HG02678 (cell line): Measurements from ENCODE around the gene TTR.

Experiments used
- ATAC-seq: cut with Tn5 transposase; IDR thresholded peaks from one replicate; pipeline ENCODE4 v1.9.1; 2021; ENCODE audit warnings: mild to moderate bottlenecking, moderate library complexity; ENCODE audit not compliant: unreplicated experiment

TTR gene

DNA sequence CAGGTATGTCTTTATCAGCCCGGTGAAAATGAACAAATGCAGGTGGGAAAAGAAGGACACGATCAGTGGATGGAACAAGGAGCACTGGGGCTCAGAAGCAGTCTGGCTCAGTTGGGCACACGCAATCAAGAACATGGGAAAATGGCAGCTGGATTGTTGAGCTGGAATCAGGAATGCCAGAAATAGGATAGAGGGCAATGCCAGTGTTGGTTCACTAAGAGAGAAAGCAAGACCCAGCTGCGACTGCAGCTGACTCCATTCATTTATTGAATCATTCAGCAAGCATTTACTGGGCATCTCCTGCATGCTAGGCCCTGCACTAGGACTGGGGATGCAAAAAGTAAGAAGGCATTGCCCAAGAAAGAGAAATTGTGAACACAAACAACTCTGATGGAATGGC is 13.6 kb upstream of the TTR start:
- ATAC-seq, result no peak

DNA sequence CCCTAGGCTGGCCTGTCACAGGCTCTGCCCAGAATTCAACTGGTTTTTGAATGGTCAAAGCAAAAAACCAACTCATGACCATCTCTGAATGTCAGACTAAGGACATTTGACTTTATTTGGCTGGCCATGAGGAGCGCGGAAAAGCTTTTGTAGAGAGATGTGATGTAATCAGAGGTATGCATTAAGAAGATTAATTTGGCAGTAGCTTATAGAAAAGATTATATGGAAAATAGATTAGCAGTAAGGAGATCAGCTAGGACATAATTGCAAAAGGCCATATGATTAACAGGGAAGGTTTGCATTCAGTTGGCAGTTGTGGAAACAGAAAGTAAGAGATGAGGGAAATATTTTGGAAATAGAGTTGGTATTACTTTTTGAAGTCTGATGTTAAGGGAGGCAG is 12.3 kb upstream of the TTR start:
- ATAC-seq, result no peak

DNA sequence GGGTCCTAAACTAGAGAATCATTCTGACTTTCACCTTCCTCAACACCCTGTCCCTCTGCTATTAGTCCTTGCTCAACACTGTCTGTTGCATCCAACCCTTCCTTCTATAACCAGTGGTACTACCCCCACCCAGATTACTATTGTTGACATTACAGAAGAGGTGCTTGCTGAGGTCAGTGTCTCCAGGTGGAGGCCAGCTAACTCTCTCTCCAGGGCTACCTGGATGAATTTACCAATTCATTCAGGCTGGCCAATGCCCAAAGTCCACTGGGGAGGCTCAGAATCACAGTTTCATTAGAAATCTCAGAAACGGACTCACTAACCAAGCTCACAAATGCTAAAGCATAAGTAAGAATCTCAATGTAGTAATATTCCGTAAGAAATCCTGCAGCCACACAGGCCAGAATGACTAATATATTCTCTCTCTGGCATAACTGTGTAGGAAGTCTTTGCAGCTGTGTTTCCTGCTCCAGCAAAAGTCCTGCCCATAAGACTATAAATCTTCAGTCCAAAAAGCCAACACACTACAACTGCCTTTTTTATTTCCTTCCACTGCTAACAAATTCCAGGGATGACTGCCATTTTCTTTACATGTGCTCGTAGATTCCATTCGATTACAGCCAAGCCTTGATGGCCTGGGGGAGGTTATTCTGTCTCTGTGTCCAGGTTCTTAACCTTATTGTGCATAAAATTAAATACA is 10.0 kb upstream of the TTR start:
- ATAC-seq, result no peak

DNA sequence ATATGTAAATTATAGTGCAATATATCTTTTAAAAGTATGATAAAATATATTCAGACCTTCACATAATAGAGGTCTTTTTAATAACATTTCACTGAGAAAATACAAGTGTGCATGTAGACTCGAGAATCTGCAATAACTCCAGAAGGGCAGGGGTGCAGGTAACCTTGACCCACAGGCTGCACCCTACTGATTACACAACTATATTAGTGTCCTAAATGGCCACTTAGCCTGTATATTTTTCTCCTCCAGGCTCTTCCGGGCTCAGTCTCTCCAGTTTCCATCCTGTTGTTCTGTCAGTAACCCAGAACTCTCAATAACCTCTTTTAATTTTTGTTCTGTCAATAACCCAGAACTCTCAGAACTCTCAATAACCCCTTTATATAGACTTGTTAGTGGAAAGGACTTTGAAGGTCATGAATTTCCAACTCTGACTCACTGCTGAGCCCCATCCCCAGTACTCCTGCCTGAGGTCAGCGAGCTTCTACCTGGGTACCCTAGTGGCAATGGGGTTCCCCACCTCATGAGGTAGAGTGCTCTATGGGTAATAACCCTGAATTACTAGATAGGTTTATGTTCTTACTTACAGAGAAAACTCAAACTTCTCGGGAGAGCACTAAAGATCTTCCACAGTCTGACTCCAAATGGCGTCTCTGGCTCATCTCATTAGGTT is 8.4 kb upstream of the TTR start:
- no peak for ATAC-seq

DNA sequence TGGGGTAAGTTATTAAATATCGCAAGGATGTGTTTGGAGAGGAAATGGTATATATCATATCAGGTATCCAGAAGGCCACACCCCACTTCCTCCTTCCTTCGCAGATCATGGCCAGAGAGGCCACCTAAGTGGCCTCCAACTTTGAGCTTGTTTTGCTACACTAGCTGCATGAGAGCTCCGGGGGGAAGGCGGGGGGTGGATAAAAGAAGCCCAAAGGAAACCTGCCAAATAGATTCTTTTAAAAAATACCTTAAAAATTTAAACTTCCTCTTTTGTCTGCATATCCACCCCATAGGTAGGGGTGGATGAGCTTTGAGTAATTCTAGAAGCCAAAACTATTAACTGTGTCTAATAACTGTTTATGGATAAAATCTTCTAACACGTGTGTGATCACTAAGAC is 5.7 kb upstream of the TTR start:
- no peak for ATAC-seq

DNA sequence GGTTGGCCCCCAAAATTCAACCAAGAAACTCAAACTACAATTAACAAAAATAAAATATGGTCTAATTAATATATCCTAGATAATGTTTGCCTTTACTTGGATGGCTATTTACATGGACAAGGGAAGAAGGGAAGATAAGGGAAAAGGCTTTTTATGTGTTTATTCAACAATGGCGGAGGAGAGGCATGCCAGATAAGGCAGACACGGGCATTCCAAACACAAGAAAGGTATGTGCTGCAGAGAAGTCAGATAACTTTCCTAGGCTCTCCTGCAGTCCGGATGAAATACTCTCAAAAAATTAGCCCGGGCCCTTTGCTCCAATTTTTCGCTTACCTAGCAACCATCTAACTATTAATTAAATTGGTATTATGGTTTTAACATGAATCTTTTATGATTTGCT is 5.1 kb upstream of the TTR start:
- ATAC-seq, result no peak

DNA sequence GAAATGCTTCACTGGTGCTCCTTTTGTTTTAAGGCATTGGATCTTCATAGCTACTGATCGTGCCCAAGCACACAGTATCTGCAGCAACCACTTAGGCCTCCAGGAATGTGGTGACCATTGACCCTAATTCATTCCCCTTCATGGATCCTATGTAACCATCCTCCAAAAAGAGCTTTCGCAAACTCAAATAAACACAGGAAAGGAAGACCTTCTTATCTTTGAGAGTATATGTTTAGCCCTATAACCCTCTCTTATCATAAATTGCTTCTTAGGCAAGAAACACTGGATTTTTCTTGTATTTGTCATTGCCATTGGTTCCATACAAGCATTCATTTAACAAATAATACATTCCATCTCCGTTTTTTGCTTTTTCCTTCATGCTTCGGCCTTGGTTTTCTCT is 4.1 kb upstream of the TTR start:
- ATAC-seq, result no peak

DNA sequence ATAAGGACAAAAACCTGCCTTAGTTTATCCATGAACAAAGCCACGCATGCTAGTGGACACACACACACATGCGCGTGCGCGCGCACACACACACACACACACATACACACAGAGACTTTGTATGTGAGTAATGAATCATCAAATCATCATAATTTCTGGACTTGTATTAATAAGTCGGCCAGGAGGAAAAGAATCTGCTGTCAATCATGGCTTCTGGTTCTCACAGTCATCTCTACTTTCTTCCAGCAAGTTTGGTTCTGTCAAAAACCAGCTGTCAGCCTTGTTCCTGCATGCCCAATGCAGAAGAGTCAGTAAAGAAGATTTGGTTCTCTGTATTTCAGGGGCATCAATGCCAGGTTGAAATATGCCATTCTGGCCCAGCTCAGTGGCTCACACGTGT is 1.1 kb upstream of the TTR start:
- ATAC-seq, result no peak

DNA sequence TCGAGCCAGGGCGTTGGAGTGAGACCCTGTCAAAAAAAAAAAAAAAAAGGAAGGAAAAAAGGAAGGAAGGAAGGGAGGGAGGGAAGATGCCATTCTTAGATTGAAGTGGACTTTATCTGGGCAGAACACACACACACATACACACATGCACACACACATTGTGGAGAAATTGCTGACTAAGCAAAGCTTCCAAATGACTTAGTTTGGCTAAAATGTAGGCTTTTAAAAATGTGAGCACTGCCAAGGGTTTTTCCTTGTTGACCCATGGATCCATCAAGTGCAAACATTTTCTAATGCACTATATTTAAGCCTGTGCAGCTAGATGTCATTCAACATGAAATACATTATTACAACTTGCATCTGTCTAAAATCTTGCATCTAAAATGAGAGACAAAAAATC is 564 bp upstream of the TTR start:
- no peak for ATAC-seq

DNA sequence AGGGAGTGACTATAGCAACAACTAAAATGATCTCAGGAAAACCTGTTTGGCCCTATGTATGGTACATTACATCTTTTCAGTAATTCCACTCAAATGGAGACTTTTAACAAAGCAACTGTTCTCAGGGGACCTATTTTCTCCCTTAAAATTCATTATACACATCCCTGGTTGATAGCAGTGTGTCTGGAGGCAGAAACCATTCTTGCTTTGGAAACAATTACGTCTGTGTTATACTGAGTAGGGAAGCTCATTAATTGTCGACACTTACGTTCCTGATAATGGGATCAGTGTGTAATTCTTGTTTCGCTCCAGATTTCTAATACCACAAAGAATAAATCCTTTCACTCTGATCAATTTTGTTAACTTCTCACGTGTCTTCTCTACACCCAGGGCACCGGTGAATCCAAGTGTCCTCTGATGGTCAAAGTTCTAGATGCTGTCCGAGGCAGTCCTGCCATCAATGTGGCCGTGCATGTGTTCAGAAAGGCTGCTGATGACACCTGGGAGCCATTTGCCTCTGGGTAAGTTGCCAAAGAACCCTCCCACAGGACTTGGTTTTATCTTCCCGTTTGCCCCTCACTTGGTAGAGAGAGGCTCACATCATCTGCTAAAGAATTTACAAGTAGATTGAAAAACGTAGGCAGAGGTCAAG is 955 bp downstream of the TTR start:
- ATAC-seq, result no peak

DNA sequence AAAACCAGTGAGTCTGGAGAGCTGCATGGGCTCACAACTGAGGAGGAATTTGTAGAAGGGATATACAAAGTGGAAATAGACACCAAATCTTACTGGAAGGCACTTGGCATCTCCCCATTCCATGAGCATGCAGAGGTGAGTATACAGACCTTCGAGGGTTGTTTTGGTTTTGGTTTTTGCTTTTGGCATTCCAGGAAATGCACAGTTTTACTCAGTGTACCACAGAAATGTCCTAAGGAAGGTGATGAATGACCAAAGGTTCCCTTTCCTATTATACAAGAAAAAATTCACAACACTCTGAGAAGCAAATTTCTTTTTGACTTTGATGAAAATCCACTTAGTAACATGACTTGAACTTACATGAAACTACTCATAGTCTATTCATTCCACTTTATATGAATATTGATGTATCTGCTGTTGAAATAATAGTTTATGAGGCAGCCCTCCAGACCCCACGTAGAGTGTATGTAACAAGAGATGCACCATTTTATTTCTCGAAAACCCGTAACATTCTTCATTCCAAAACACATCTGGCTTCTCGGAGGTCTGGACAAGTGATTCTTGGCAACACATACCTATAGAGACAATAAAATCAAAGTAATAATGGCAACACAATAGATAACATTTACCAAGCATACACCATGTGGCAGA is 3.6 kb downstream of the TTR start:
- no peak for ATAC-seq

DNA sequence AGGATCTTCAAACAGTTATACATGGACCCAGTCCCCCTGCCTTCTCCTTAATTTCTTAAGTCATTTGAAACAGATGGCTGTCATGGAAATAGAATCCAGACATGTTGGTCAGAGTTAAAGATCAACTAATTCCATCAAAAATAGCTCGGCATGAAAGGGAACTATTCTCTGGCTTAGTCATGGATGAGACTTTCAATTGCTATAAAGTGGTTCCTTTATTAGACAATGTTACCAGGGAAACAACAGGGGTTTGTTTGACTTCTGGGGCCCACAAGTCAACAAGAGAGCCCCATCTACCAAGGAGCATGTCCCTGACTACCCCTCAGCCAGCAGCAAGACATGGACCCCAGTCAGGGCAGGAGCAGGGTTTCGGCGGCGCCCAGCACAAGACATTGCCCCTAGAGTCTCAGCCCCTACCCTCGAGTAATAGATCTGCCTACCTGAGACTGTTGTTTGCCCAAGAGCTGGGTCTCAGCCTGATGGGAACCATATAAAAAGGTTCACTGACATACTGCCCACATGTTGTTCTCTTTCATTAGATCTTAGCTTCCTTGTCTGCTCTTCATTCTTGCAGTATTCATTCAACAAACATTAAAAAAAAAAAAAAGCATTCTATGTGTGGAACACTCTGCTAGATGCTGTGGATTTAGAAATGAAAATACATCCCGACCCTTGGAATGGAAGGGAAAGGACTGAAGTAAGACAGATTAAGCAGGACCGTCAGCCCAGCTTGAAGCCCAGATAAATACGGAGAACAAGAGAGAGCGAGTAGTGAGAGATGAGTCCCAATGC is 4.6 kb downstream of the TTR start:
- ATAC-seq, result no peak

DNA sequence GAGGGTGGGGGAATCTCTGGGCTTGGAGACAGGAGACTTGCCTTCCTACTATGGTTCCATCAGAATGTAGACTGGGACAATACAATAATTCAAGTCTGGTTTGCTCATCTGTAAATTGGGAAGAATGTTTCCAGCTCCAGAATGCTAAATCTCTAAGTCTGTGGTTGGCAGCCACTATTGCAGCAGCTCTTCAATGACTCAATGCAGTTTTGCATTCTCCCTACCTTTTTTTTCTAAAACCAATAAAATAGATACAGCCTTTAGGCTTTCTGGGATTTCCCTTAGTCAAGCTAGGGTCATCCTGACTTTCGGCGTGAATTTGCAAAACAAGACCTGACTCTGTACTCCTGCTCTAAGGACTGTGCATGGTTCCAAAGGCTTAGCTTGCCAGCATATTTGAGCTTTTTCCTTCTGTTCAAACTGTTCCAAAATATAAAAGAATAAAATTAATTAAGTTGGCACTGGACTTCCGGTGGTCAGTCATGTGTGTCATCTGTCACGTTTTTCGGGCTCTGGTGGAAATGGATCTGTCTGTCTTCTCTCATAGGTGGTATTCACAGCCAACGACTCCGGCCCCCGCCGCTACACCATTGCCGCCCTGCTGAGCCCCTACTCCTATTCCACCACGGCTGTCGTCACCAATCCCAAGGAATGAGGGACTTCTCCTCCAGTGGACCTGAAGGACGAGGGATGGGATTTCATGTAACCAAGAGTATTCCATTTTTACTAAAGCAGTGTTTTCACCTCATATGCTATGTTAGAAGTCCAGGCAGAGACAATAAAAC is 6.5 kb downstream of the TTR start:
- ATAC-seq, result no peak

DNA sequence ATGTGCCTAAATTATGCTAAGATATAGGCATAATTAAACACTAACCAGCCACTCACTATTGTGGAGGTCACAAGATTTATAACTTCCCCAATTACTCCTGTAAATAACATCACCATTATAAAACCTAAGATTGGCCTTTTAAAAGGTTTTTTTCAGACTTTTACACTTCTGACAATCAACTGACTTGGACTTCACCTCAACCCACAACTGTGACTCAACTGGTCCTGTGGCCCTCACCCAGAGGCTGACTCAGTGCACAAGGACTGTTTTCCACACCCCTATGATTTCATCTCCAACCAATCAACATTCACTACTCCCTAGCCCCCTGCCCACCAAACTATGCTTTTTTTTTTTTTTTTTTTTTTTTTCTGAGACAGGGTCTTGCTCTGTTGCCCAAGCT is 11.6 kb downstream of the TTR start:
- no peak for ATAC-seq

DNA sequence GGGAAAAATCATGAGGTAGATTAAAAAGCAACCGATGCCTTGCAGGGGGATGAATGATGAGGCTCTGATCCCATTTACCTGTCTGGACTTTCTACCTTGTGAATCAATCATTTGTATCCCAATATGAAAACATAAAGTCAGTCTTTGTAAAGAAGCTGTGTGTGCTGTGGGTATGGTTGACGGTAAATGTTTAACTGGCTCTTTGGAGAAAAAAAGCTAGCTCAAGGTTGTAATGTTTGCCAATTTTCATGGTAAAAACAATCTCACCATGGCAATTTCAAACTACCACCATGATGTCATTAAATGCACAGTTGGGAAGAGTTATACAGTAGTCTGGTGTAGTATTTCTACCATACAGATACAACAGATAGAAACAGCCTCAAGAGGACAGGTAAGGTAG is 14.6 kb downstream of the TTR start:
- no peak for ATAC-seq

DNA sequence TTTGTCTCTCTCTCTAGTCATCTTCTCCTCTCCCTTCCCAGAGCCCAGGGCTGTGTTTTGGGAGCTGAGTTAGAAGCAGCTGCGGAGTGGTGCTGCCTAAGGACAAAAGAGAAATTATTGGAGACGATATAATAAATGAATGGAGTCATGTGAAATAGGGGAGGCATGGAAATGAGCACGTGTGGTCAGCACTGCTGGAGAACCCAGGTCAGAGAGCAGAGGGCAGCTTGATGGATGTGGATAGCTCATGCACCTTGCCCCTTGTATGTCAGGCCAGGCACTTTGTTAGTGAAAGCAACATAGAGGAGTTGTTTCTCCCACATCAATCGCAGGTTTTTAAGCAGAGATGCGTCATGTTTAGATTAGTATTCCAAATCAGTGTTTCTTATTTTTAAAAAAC is 15.7 kb downstream of the TTR start:
- ATAC-seq, result no peak

DNA sequence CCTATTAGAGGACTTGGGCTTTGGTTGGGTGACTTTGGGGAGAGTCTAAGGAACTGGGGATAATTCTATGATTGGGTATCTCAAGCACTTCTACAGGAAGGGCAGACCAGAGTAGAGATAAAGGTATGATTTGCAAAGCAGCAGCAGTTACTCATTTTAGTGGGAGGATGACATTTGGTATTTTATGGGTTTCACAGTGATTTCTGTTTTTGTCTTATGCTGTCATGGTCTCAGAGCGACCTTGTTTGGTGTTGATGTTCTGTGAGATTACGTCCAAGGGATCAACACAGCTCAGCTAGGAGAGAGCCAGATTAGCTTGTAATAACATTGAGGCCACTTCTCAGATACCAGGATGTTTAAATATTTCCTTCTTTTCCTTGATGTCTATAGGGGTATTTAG is 18.2 kb downstream of the TTR start:
- no peak for ATAC-seq

DNA sequence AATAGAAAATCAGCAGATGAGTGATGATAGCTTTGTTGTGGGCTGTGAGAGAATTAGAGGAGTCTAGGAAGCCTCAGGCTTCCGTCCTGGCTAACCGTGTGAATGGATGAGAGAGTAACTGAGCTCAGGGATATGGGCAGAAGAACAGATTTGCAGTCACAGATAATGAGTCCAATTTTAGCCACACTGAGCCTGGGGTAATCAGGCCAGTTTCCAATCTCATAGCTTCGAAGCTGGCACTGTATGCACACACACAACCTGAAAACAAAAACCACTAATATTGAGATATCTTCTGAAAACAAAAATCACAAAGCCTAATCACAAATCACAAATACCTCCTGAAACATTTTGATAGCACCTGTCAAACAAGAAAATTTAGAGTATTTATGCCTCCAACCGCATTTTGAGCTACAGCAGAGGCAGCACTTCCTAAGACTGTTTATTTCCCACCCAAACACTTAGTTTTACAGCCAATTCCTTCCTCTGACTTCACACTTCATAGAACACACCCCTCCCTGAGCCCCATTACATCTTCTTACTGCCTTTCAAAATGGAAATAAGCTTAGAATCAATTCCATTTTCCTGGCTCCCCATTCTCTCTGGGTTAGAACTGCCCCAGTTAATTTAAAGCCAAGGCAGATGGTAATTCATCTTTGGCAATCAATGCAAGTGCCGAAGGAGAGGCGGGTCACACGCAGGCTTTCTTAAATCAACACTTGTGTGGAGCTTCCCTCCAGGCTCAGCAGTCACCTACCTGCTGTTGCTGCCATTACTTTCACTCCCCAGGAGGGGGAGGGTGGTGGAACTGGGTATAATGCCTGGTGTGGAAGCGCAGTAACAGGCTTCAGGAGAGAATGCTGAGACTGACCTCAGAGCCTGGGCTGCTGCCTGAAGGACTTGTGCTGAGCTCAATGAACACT is 18.9 kb downstream of the TTR start:
- peak; percentile 60 for ATAC-seq

DNA sequence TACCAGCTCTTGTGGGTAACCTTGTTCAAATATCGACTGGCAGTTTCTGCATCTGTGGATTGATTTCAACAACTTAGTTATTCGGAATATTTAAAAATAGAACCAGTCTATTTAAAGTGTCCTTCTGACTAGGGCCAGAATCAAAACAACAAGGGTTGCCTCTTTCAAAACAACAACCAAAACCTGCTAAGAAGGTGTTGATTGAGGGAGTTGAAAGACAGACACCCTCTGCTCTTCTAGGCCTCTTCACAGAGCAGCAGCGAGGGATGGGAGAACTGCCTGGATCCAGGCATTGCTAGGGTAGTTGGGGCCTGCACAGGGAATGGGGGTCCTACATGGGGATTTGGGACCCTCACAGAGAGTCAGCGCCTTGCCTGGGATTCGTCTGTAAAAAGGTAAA is 19.8 kb downstream of the TTR start:
- ATAC-seq, result no peak
